Neutrophil (primary cell): ENCODE results near the gene AP5M1.

ENCODE experiments used
- H3K27ac ChIP-seq: fragments of 200-600 bp; sonication (generic); 2 replicates; pipeline ENCODE4 v1.5.1; 2016; ENCODE audit warnings: mild to moderate bottlenecking, moderate library complexity
- H3K27me3 ChIP-seq: fragments of 200-600 bp; sonication (generic); 2 replicates; pipeline ENCODE4 v1.6.0; 2016; ENCODE audit warnings: mild to moderate bottlenecking
- H3K36me3 ChIP-seq: fragments of 200-600 bp; sonication (generic); 2 replicates; pipeline ENCODE4 v1.5.1; 2017
- H3K4me1 ChIP-seq, 2 experiments: fragments of 200-600 bp in 1 of 2; sonication (generic) in 1 of 2; 1 replicate in 1 of 2; 2 replicates in 1 of 2; pipeline versions ENCODE4 v1.5.1 to v1.6.1; 2013 to 2016; ENCODE audit warnings: low read depth in 1 of 2, low read length in 1 of 2, mild to moderate bottlenecking in 1 of 2, moderate library complexity in 1 of 2; ENCODE audit not compliant: control insufficient read depth in 1 of 2, insufficient read depth in 1 of 2
- H3K4me3 ChIP-seq, 2 experiments: fragments of 200-600 bp in 1 of 2; sonication (generic) in 1 of 2; 1 replicate in 1 of 2; 2 replicates in 1 of 2; pipeline ENCODE4 v1.5.1; 2013 to 2016; ENCODE audit warnings: low read depth in 1 of 2, low read length in 1 of 2, mild to moderate bottlenecking in 1 of 2, moderate library complexity in 1 of 2
- H3K9me3 ChIP-seq: fragments of 200-600 bp; sonication (generic); 2 replicates; pipeline ENCODE4 v1.5.1; 2016
- CTCF ChIP-seq: fragments of 200-600 bp; sonication (generic); IDR thresholded peaks from 2 replicates; pipeline ENCODE4 v1.5.1; 2016; ENCODE audit warnings: antibody characterized with exemption

The AP5M1 gene

GRCh38 chr14:57259672-57260071 lies 9.1 kb upstream of the AP5M1 start:
- H3K36me3 ChIP-seq = no peaks in the 10 kb centered on the region
- no peak overlapping the region for H3K4me3 ChIP-seq
- H3K27ac ChIP-seq = no peak overlapping the region
- no peaks in the 10 kb centered on the region for H3K4me1 ChIP-seq
- H3K27me3 ChIP-seq = no peaks in the 10 kb centered on the region
- no peak for TF ChIP-seq CTCF
- no peaks in the 10 kb centered on the region for H3K9me3 ChIP-seq

- Histone ChIP-seq H3K4me1 (no peaks in the 10 kb centered on the region), H3K27ac (no peak overlapping the region), H3K9me3 (no peaks in the 10 kb centered on the region), H3K4me3 (no peak overlapping the region), H3K27me3 (no peaks in the 10 kb centered on the region), H3K36me3 (no peaks in the 10 kb centered on the region)
- TF ChIP-seq CTCF = no peak
Measured at GRCh38 chr14:57261604-57262003, 7.2 kb upstream of the AP5M1 start.

GRCh38 chr14:57262117-57262516 lies 6.7 kb upstream of the AP5M1 start:
- Histone ChIP-seq H3K4me1 (peaks cover 2 to 4% of the 10 kb centered on the region in 2 experiments), H3K27ac (no peak overlapping the region), H3K27me3 (no peaks in the 10 kb centered on the region), H3K4me3 (no peak overlapping the region), H3K9me3 (no peaks in the 10 kb centered on the region), H3K36me3 (no peaks in the 10 kb centered on the region)
- TF ChIP-seq CTCF = no peak

GRCh38 chr14:57266065-57266464 lies 2.7 kb upstream of the AP5M1 start:
- peaks cover 31 to 33% of the 10 kb centered on the region in 2 experiments for H3K4me1 ChIP-seq
- no peak overlapping the region for H3K27ac ChIP-seq
- no peaks in the 10 kb centered on the region for H3K36me3 ChIP-seq
- no peaks in the 10 kb centered on the region for H3K27me3 ChIP-seq
- no peaks in the 10 kb centered on the region for H3K9me3 ChIP-seq
- no peak overlapping the region for H3K4me3 ChIP-seq
- TF ChIP-seq CTCF = no peak

- no peak for TF ChIP-seq CTCF
- peaks cover 21 to 23% of the 10 kb centered on the region in 2 experiments for H3K4me1 ChIP-seq
- no peak overlapping the region for H3K4me3 ChIP-seq
- H3K9me3 ChIP-seq = no peaks in the 10 kb centered on the region
- H3K36me3 ChIP-seq = peaks cover 15% of the 10 kb centered on the region
- no peak overlapping the region for H3K27ac ChIP-seq
- no peaks in the 10 kb centered on the region for H3K27me3 ChIP-seq
Measured at GRCh38 chr14:57273236-57273635, 4.5 kb downstream of the AP5M1 start.

GRCh38 chr14:57274551-57274950 lies 5.8 kb downstream of the AP5M1 start:
- Histone ChIP-seq H3K9me3 (no peaks in the 10 kb centered on the region), H3K27ac (no peak overlapping the region), H3K27me3 (no peaks in the 10 kb centered on the region), H3K36me3 (peaks cover 15% of the 10 kb centered on the region), H3K4me1 (peaks cover 17 to 19% of the 10 kb centered on the region in 2 experiments), H3K4me3 (no peak overlapping the region)
- TF ChIP-seq CTCF = no peak
